Activated CD4-positive, alpha-beta memory T cell treated with anti-CD3 and anti-CD28 coated beads, Interleukin-2, amount 10 ng/mL, durations not matched to agents 7 days and 5 days (primary cell): ENCODE measurements around the gene MYT1. TPM values are rescaled to one million over a fixed set of nuclear protein-coding genes. Genes with fewer than 3 reads are reported as not detected.
"Not testable (repeated sequence)": the region's sequence is repeated elsewhere in the genome, so short reads cannot be mapped to it uniquely, and the experiment has no call there.

Experiments
- CTCF ChIA-PET: fragments of 350-600 bp; sonication (Branson Sonifier 250); formaldehyde crosslinking; loops from one replicate; lab custom pipeline; 2021; ENCODE audit warnings: antibody characterized with exemption, inconsistent platforms; lab: Charles Lee
- POLR2A ChIA-PET: fragments of 350-600 bp; sonication (Branson Sonifier 250); formaldehyde crosslinking; loops from one replicate; lab custom pipeline; 2021; ENCODE audit warnings: antibody characterized with exemption; lab: Charles Lee
- DNase-seq: peaks from one replicate; pipeline ENCODE4 v3.0.0-alpha.2; 2020
- H3K27ac Mint-ChIP-seq: one replicate; pipeline ENCODE4 v1.8.0; 2021; ENCODE audit warnings: mild to moderate bottlenecking, mixed read lengths
- H3K27me3 Mint-ChIP-seq: one replicate; pipeline ENCODE4 v1.8.0; 2021; ENCODE audit warnings: mixed read lengths
- H3K36me3 Mint-ChIP-seq: one replicate; pipeline ENCODE4 v1.8.0; 2021; ENCODE audit warnings: low read depth, mixed read lengths
- H3K4me1 Mint-ChIP-seq: one replicate; pipeline ENCODE4 v1.8.0; 2021; ENCODE audit warnings: mixed read lengths
- H3K4me3 Mint-ChIP-seq: one replicate; pipeline ENCODE4 v1.8.0; 2021; ENCODE audit warnings: mild to moderate bottlenecking, mixed read lengths
- H3K9me3 Mint-ChIP-seq: one replicate; pipeline ENCODE4 v1.8.0; 2021; ENCODE audit warnings: mixed read lengths
- total RNA-seq, 2 experiments: library from RNA; stranded (reverse); gene quantifications; one replicate each; pipeline ENCODE4 v1.2.3, GENCODE V29; 2021

Gene MYT1
- total RNA-seq, 2 experiments from 2014 or later = not detected

DNA sequence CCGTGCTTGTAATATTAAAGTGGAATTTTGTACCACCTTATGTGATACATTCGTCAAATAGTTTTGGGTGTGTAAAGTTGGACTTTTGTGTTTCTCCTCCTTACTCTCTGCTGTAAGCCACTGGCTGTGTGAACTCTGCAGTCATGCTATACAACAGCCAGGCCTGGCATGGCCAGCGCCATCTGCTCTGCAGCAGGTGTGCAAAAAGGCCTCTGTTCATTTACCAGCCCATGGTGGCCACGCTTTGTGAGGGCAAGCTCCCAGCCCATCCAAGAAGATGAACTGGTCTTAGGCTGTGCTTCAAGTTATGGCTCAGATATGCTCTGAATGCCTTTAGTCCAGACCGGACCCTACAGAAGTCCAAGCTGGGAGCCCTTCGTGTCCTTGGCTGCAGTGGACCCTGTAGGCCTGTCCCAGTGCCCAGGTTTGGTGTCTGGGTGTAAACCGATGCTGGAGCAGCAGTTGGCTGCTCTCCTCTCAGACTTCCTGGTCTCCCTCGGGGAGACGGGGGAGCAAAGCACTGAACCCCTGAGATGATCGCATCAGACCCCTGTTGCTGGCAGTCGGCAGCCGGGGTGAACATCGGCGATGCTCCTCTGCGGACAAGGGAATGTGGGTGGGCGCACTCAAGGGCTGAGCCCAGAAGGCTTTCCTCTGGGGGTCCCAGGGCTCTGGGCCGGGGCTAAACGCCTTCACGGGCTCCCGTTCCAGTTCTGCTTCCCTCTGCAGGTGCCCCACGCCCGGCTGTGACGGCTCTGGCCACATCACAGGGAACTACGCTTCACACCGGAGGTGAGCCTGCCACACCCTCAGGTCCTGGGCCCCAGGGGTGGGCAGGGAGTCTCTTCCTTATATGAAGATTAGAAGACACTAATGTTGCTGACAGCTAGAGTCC is 62.7 kb downstream of the MYT1 start:
- peaks cover 16% of the 10 kb centered on the region for H3K4me1 Mint-ChIP-seq
- H3K27me3 Mint-ChIP-seq = no peaks in the 10 kb centered on the region
- no peaks in the 10 kb centered on the region for H3K9me3 Mint-ChIP-seq
- ChIA-PET CTCF (no interaction called here), POLR2A (no interaction called here)
- peak; percentile 26 for DNase-seq
- no peak overlapping the region for H3K27ac Mint-ChIP-seq
- no peaks in the 10 kb centered on the region for H3K36me3 Mint-ChIP-seq
- H3K4me3 Mint-ChIP-seq = no peak overlapping the region

GRCh38 chr20:64228086-64228653 is 63.9 kb downstream of the MYT1 start:
- no peak overlapping the region for H3K4me3 Mint-ChIP-seq
- ChIA-PET CTCF (no interaction called here), POLR2A (no interaction called here)
- H3K36me3 Mint-ChIP-seq = no peaks in the 10 kb centered on the region
- no peaks in the 10 kb centered on the region for H3K27me3 Mint-ChIP-seq
- DNase-seq = no peak
- no peaks in the 10 kb centered on the region for H3K9me3 Mint-ChIP-seq
- no peak overlapping the region for H3K27ac Mint-ChIP-seq
- H3K4me1 Mint-ChIP-seq = peaks cover 16% of the 10 kb centered on the region

DNA sequence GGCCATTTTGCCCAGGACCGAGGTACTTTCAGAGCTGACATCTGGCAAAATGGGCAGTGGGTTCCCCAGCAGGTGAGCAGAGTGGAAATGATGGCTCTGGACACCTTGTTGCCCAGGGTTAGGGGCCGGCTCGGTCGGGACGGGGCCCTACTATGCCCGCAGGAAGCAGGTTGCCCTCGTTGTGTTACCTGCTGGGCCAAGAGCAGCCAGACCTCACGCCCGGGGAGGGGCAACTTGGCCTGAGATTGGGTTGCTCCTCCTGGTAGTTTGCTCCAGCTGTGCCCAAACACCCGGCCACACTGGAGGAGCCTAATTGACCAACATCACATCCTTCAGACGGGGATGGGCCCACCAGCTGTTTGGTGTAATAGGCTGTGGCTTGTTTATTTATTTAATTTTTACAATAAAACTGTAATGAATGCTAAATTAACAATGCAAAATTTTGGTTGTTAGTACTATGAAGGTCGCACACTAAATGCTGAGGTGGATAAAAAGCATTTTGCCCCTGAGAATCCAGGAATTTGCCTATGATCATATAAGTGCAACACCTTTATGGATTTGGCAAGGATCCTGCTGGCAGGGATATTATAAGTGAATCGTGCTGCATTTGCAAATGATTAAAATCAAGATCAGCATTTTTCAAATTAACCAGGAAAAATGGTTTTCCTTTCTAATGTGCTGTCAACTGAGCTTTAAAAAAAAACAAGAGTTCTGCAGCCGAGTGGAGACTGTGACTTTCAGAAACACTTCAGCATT is 64.7 kb downstream of the MYT1 start:
- Mint-ChIP-seq H3K4me1 (peaks cover 16% of the 10 kb centered on the region), H3K9me3 (no peaks in the 10 kb centered on the region), H3K27ac (no peak overlapping the region), H3K4me3 (no peak overlapping the region), H3K27me3 (no peaks in the 10 kb centered on the region), H3K36me3 (no peaks in the 10 kb centered on the region)
- DNase-seq = no peak
- ChIA-PET POLR2A (no interaction called here), CTCF (no interaction called here)

DNA sequence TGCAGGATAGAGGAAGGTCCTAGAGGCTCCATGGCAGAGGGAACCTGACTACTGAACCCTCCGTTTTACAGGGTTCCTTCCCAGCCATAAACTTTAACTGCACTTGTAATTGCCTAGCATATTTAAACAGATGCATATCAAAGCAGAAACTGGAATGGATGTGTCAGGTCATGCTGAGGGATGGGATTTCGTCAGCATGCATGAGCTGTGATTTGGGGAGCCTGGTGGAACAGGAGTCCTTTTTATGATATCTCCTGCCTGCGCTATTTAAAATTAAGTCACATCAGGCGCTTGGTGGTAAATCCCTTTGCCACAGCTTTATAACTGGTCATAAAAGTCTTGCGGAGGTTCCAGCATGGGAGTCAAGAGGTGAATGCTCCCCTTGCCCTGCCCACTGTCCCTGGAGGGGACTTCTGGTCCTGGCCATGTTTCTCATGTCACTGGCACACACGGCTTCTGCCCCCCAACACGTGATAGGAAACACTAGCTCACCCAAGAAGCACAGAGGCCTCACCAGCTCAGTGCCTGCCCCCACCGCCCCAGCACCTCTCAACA is 65.3 kb downstream of the MYT1 start:
- POLR2A ChIA-PET = no interaction called here
- CTCF ChIA-PET = no interaction called here
- H3K36me3 Mint-ChIP-seq = no peaks in the 10 kb centered on the region
- H3K27me3 Mint-ChIP-seq = no peaks in the 10 kb centered on the region
- no peaks in the 10 kb centered on the region for H3K9me3 Mint-ChIP-seq
- peaks cover 13% of the 10 kb centered on the region for H3K4me1 Mint-ChIP-seq
- H3K27ac Mint-ChIP-seq = no peak overlapping the region
- DNase-seq = no peak
- H3K4me3 Mint-ChIP-seq = no peak overlapping the region

- CTCF ChIA-PET = no interaction called here
Observed at GRCh38 chr20:64230461-64231145, 66.4 kb downstream of the MYT1 start.

DNA sequence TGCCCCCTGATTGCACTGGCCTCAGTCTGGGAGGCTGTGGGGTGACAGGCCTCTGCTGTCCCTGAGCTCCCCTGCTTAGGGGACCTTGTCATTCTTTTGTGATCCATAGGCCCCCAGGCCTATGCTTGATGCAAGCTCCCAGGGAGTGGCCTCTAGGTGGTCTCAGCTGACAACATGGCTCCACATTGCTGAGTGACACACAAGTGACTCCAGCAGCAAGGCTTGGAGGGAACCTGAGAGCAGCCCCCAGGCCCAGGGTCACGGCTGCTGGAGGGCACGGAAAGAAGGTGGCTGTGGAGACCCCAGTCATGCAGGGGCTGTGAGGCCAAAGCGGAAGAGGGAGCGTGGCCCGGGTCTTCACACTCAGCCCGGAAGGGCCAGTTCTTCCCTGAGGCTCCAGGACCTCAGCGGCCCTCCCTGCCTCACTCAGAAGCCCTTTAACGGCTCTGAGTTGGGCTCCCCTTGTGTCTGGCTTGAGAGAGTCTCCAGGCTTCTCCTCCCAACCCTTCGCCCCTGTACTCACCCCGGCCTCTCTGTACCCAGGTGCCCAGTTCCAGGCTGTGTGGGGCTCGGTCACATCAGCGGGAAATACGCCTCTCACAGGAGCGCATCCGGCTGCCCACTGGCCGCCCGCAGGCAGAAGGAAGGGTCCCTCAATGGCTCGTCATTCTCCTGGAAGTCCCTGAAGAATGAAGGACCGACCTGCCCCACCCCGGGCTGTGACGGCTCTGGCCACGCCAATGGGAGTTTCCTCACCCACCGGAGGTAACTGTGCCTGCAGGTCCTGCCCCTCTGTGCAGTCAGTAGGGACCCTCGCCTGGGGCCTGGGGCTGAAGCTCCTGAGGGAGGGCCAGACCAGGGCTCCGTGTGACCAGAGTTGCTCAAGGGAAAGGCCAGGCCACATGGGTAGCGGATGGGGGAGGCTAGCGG is 67.6 kb downstream of the MYT1 start:
- CTCF ChIA-PET = no interaction called here

More at GRCh38 chr20:64230461-64231145, 66.4 kb downstream of the MYT1 start:
- Mint-ChIP-seq H3K4me3 (no peak overlapping the region), H3K9me3 (no peaks in the 10 kb centered on the region), H3K27ac (no peak overlapping the region), H3K4me1 (peaks cover 11% of the 10 kb centered on the region), H3K36me3 (no peaks in the 10 kb centered on the region), H3K27me3 (no peaks in the 10 kb centered on the region)
- no peak for DNase-seq
- POLR2A ChIA-PET = no interaction called here

GRCh38 chr20:64232794-64233193 is 68.5 kb downstream of the MYT1 start:
- DNase-seq = no peak
- no peaks in the 10 kb centered on the region for H3K9me3 Mint-ChIP-seq
- no peak overlapping the region for H3K27ac Mint-ChIP-seq
- POLR2A ChIA-PET = no interaction called here
- peaks cover 3% of the 10 kb centered on the region for H3K4me1 Mint-ChIP-seq
- CTCF ChIA-PET = no interaction called here
- no peaks in the 10 kb centered on the region for H3K36me3 Mint-ChIP-seq
- no peaks in the 10 kb centered on the region for H3K27me3 Mint-ChIP-seq
- H3K4me3 Mint-ChIP-seq = no peak overlapping the region

More for the DNA sequence above, 67.6 kb downstream of the MYT1 start:
- Mint-ChIP-seq H3K4me1 (peaks cover 8% of the 10 kb centered on the region), H3K9me3 (no peaks in the 10 kb centered on the region), H3K27ac (no peak overlapping the region), H3K27me3 (no peaks in the 10 kb centered on the region), H3K4me3 (no peak overlapping the region), H3K36me3 (no peaks in the 10 kb centered on the region)
- POLR2A ChIA-PET = no interaction called here
- DNase-seq = no peak

- ChIA-PET CTCF (no interaction called here), POLR2A (no interaction called here)
- H3K27me3 Mint-ChIP-seq = no peaks in the 10 kb centered on the region
- no peak for DNase-seq
- H3K27ac Mint-ChIP-seq = no peak overlapping the region
- H3K4me1 Mint-ChIP-seq = no peaks in the 10 kb centered on the region
- no peak overlapping the region for H3K4me3 Mint-ChIP-seq
- no peaks in the 10 kb centered on the region for H3K36me3 Mint-ChIP-seq
- no peaks in the 10 kb centered on the region for H3K9me3 Mint-ChIP-seq
Observed at GRCh38 chr20:64233725-64234124, 69.5 kb downstream of the MYT1 start.

DNA sequence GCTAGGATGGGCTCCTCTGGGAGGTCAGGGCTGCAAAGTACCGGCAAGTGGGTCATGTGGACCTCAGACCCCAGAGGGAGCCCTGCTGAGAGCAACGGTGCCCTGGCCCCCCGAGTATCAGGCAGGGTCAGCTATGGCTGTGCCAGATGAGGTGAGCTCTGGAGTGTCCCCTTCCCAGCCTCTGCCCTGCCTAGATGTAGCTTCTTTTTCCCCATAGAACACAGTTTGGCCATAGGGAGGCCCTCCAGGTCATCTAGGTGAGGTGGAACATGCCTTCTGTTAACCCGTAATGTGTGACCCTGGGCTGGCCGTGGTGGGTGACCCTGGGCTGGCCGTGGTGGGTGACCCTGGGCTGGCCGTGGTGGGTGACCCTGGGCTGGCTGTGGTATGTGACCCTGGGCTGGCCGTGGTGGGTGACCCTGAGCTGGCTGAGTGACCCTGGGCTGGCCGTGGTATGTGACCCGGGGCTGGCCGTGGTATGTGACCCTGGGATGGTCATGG is 70.1 kb downstream of the MYT1 start:
- ChIA-PET CTCF (no interaction called here), POLR2A (no interaction called here)
- Mint-ChIP-seq H3K36me3 (no peaks in the 10 kb centered on the region), H3K27me3 (no peaks in the 10 kb centered on the region), H3K4me1 (no peaks in the 10 kb centered on the region), H3K27ac (no peak overlapping the region), H3K9me3 (no peaks in the 10 kb centered on the region), H3K4me3 (no peak overlapping the region)
- DNase-seq = no peak

- H3K27me3 Mint-ChIP-seq, H3K27ac Mint-ChIP-seq, H3K4me3 Mint-ChIP-seq, POLR2A ChIA-PET, H3K9me3 Mint-ChIP-seq, DNase-seq, CTCF ChIA-PET, H3K4me1 Mint-ChIP-seq, H3K36me3 Mint-ChIP-seq: not testable (repeated sequence)
Observed at GRCh38 chr20:64234921-64235565, 70.8 kb downstream of the MYT1 start.

GRCh38 chr20:64236137-64237088 is 72.2 kb downstream of the MYT1 start:
- Mint-ChIP-seq H3K4me3 (no peak overlapping the region), H3K36me3 (no peaks in the 10 kb centered on the region), H3K9me3 (no peaks in the 10 kb centered on the region), H3K27ac (no peak overlapping the region), H3K27me3 (no peaks in the 10 kb centered on the region), H3K4me1 (no peaks in the 10 kb centered on the region)
- DNase-seq = no peak
- POLR2A ChIA-PET = no interaction called here
- CTCF ChIA-PET = no interaction called here
